ENCODE results near the gene FAM135A.
A peak's percentile ranks its signal among the peaks of the same experiment; 100 is the strongest.
"Not testable (repeated sequence)": the region's sequence is repeated elsewhere in the genome, so short reads cannot be mapped to it uniquely, and the experiment has no call there.

FAM135A gene

GRCh38 chr6:70396163-70396562 lies 17.1 kb upstream of the FAM135A start:
- FAIRE-seq (no peak), DNase-seq (ENCODE audit: low spot score) (no peak)

- no peak for FAIRE-seq
- no peak for DNase-seq (ENCODE audit: low spot score)
These were observed 16.2 kb upstream of the FAM135A start for GRCh38 chr6:70396796-70397729.

GRCh38 chr6:70398783-70399728 lies 14.3 kb upstream of the FAM135A start:
- peak; percentile 68 for DNase-seq (ENCODE audit: low spot score)
- FAIRE-seq = no peak

- FAIRE-seq = no peak
These were observed 8.7 kb upstream of the FAM135A start for GRCh38 chr6:70404658-70405057.

GRCh38 chr6:70409216-70409615 lies 4.1 kb upstream of the FAM135A start:
- DNase-seq (ENCODE audit: low spot score) (no peak), FAIRE-seq (no peak)

More at GRCh38 chr6:70404658-70405057, 8.7 kb upstream of the FAM135A start:
- DNase-seq (ENCODE audit: low spot score) = no peak

GRCh38 chr6:70411542-70412251 lies 1.6 kb upstream of the FAM135A start:
- FAIRE-seq (no peak), DNase-seq (ENCODE audit: low spot score) (no peak)

GRCh38 chr6:70412252-70413113 lies 825 bp upstream of the FAM135A start:
- FAIRE-seq (no peak), DNase-seq (ENCODE audit: low spot score) (no peak)

- FAIRE-seq = no peak
- DNase-seq (ENCODE audit: low spot score) = peak; percentile 3
These were observed 735 bp downstream of the FAM135A start for GRCh38 chr6:70413992-70414494.

- FAIRE-seq = no peak
- no peak for DNase-seq (ENCODE audit: low spot score)
These were observed 1.5 kb downstream of the FAM135A start for GRCh38 chr6:70414813-70415212.

GRCh38 chr6:70415247-70415646 lies 1.9 kb downstream of the FAM135A start:
- FAIRE-seq = no peak
- no peak for DNase-seq (ENCODE audit: low spot score)

GRCh38 chr6:70415660-70416059 lies 2.4 kb downstream of the FAM135A start:
- DNase-seq (ENCODE audit: low spot score) = no peak
- no peak for FAIRE-seq

- DNase-seq (ENCODE audit: low spot score) = no peak
These were observed 8.2 kb downstream of the FAM135A start for GRCh38 chr6:70421509-70421908.

GRCh38 chr6:70423189-70424134 lies 10.2 kb downstream of the FAM135A start:
- FAIRE-seq (no peak), DNase-seq (ENCODE audit: low spot score) (no peak)

More at GRCh38 chr6:70421509-70421908, 8.2 kb downstream of the FAM135A start:
- FAIRE-seq = no peak

- no peak for FAIRE-seq
- DNase-seq (ENCODE audit: low spot score) = no peak
These were observed 11.0 kb downstream of the FAM135A start for GRCh38 chr6:70424291-70424690.

- DNase-seq (ENCODE audit: low spot score) (no peak), FAIRE-seq (no peak)
These were observed 23.0 kb downstream of the FAM135A start for GRCh38 chr6:70436320-70436719.

- DNase-seq (ENCODE audit: low spot score) (no peak), FAIRE-seq (no peak)
These were observed 31.7 kb downstream of the FAM135A start for GRCh38 chr6:70445001-70445400.

- not testable (repeated sequence) for DNase-seq (ENCODE audit: low spot score); FAIRE-seq
These were observed 34.2 kb downstream of the FAM135A start for GRCh38 chr6:70447343-70448070.

GRCh38 chr6:70453899-70454298 lies 40.6 kb downstream of the FAM135A start:
- FAIRE-seq; DNase-seq (ENCODE audit: low spot score): not testable (repeated sequence)
